Right atrium auricular region (tissue), 2 donors: ENCODE data around the gene LRP1B. TPM values are rescaled to one million over a fixed set of nuclear protein-coding genes. Genes with fewer than 3 reads are reported as not detected.

Experiments used
- DNase-seq: peaks from one replicate; pipeline ENCODE4 v3.0.0-alpha.2; 2019; ENCODE audit warnings: low spot score
- H3K27ac ChIP-seq, 2 donors: fragments of 200-600 bp; sonication (generic); 1 replicate in 1 of 2; 2 replicates in 1 of 2; pipeline ENCODE4 v1.5.1; 2016 to 2019
- H3K27me3 ChIP-seq, 2 donors: fragments of 200-600 bp; sonication (generic); one replicate each; pipeline versions ENCODE4 v1.5.1 to v1.6.0; 2017 to 2019
- H3K36me3 ChIP-seq: fragments of 200-600 bp; sonication (generic); one replicate; pipeline ENCODE4 v1.5.1; 2016
- H3K4me1 ChIP-seq, 2 donors: fragments of 200-600 bp; sonication (generic); one replicate each; pipeline versions ENCODE4 v1.5.1 to v1.6.0; 2017 to 2019
- H3K4me3 ChIP-seq, 2 donors: fragments of 200-600 bp; sonication (generic); 1 replicate in 1 of 2; 2 replicates in 1 of 2; pipeline ENCODE4 v1.5.1; 2017 to 2019; ENCODE audit warnings: mild to moderate bottlenecking in 1 of 2, moderate library complexity in 1 of 2
- H3K9me3 ChIP-seq, 2 donors: fragments of 200-600 bp; sonication (generic); one replicate each; pipeline ENCODE4 v1.5.1; 2019
- total RNA-seq, 2 donors: library from RNA; depleted of rRNA; stranded (reverse); fragments of >200 nt; gene quantifications; one replicate each; pipeline ENCODE4 v1.1.0, GENCODE V29; 2016
- TF ChIP-seq, protein P1 (sequence below), 2 donors: fragments of 200-600 bp; sonication (generic); IDR thresholded peaks; one replicate each; pipeline ENCODE4 v1.5.1; 2019; ENCODE audit warnings: antibody characterized with exemption in 2 of 2

LRP1B gene
- total RNA-seq, 2 donors from 2014 or later, result 0.44 to 0.47 TPM

DNA sequence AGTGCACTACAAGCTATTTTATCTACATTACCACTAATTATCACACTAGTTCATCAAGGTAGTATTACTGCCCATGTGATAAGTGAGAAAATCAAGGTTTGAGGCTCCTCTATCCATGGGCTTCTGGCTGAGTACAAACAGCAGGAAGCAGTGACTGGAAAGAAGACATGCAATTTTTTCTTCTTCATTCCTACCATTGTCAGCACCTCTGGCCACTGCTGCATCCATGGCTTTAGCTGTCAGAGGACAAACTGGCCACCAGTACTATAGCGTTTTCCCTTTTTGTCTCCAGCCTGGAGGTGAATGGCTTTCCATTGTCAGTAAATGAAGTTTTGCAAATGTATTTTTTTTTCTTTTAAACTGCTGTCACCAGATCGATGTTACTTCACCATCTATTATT lies 674.9 kb downstream of the LRP1B start:
- no peak overlapping the region for H3K27ac ChIP-seq
- H3K4me3 ChIP-seq, result no peak overlapping the region
- no peaks in the 10 kb centered on the region for H3K27me3 ChIP-seq
- TF ChIP-seq, protein P1, sequence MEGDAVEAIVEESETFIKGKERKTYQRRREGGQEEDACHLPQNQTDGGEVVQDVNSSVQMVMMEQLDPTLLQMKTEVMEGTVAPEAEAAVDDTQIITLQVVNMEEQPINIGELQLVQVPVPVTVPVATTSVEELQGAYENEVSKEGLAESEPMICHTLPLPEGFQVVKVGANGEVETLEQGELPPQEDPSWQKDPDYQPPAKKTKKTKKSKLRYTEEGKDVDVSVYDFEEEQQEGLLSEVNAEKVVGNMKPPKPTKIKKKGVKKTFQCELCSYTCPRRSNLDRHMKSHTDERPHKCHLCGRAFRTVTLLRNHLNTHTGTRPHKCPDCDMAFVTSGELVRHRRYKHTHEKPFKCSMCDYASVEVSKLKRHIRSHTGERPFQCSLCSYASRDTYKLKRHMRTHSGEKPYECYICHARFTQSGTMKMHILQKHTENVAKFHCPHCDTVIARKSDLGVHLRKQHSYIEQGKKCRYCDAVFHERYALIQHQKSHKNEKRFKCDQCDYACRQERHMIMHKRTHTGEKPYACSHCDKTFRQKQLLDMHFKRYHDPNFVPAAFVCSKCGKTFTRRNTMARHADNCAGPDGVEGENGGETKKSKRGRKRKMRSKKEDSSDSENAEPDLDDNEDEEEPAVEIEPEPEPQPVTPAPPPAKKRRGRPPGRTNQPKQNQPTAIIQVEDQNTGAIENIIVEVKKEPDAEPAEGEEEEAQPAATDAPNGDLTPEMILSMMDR (IDR thresholded peaks at IDR 0.05), result no peak
- no peaks in the 10 kb centered on the region for H3K36me3 ChIP-seq
- no peaks in the 10 kb centered on the region for H3K4me1 ChIP-seq
- no peak for DNase-seq
- H3K9me3 ChIP-seq, result no peaks in the 10 kb centered on the region

DNA sequence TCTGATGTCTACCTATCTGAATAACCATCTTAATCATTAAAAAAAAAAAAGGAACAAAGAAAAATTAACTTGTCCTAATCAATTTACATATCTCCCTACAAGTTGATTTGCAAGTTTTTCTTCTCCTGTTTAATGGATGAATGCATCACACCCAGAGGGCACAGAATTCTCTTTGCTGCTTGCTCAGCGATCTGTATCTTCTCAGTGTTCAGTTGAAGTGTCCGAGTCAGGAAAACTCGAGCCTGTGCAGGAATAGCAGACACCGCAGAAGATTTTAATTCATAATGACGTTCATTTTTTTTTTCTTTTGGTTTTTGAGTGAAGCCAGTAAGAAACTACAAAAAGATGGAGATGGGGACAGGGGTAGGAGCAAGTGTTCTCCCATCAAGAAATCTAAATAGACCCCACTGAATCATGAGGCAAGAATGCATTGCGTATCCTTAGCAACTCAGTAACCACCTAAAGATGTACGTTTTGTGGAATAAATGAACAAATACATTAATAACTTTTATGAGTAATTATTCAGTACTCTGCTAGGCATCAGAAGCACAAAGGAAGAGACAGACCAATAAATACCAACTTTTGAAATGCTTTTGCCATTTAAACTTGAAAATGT lies 675.5 kb downstream of the LRP1B start:
- no peaks in the 10 kb centered on the region for H3K9me3 ChIP-seq
- no peak overlapping the region for H3K4me3 ChIP-seq
- no peak for DNase-seq
- peaks cover 0 to 2% of the 10 kb centered on the region in 2 donors for H3K27me3 ChIP-seq
- H3K27ac ChIP-seq, result no peak overlapping the region
- TF ChIP-seq, protein P1 (IDR thresholded peaks at IDR 0.05), result no peak
- H3K36me3 ChIP-seq, result no peaks in the 10 kb centered on the region
- no peaks in the 10 kb centered on the region for H3K4me1 ChIP-seq

DNA sequence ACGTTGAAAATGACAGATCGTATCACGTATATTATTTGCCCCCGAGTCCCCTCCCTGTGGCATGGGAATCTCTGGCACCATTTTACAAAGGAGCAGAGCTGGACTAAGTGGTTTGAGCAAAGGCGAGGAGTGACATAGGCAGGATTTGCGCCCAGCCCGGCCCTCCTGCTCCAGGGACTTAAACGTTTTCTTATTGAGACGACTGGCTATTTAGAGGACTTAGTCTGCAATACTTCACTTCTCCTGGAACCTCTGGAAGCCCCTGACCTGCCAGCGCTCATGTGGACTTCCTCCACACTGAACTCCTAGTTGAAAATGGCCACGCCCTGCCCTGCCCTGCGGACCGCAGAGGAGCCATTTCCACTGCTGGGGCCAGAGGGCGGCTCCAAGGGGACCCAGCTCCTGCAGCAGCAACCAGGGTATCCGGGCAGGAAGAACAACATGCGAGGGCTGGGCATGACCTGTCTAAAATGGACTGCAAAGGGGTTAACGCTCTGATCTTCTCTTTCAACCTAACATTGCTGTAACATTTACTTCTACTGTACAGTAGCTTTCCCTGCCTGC lies 690.7 kb downstream of the LRP1B start:
- TF ChIP-seq, protein P1 (IDR thresholded peaks at IDR 0.05), result no peak
- no peaks in the 10 kb centered on the region for H3K27me3 ChIP-seq
- H3K9me3 ChIP-seq, result no peaks in the 10 kb centered on the region
- no peaks in the 10 kb centered on the region for H3K4me1 ChIP-seq
- no peak for DNase-seq
- H3K36me3 ChIP-seq, result no peaks in the 10 kb centered on the region
- no peak overlapping the region for H3K4me3 ChIP-seq
- H3K27ac ChIP-seq, result no peak overlapping the region

DNA sequence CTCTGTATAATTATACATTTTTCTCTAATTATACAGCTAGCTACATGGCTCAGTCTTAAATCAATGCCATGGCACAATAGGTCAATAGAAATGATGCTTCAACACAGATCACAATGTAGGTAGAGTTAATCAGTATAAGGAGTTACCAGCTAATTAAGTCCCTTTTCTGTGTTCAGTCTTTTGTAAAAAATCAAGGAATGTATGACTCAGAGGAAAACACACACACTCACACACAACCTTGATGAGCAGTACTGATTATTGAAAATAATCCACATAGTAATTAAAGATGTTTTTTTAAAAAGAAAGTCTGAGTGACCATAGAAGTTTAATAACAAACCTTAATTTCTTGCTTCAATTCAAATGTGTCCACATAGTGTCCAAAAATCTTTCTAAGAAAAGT lies 691.3 kb downstream of the LRP1B start:
- H3K27ac ChIP-seq, result no peak overlapping the region
- no peaks in the 10 kb centered on the region for H3K27me3 ChIP-seq
- TF ChIP-seq, protein P1 (IDR thresholded peaks at IDR 0.05), result no peak
- no peaks in the 10 kb centered on the region for H3K9me3 ChIP-seq
- no peaks in the 10 kb centered on the region for H3K36me3 ChIP-seq
- no peaks in the 10 kb centered on the region for H3K4me1 ChIP-seq
- no peak overlapping the region for H3K4me3 ChIP-seq
- no peak for DNase-seq

DNA sequence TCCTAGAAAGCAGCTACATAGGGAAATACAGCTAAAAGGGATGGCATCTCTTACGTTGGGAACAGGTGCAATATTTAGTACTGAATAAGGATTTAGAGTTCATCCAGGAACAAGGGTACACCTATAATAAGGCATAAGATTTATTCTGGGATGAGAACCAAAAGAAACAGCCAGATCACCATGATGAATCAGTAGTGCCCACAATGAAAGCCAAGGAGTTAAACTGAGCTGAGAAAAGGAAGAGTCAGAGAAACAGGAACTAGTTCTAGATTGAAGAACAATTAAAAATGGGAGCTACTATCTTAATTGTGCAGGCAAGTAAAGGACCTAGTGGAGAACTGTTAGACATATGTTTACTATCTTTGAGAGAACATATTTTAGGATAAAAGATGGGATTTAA lies 692.3 kb downstream of the LRP1B start:
- Histone ChIP-seq H3K9me3 (peaks cover 0 to 7% of the 10 kb centered on the region in 2 donors), H3K4me1 (no peaks in the 10 kb centered on the region), H3K4me3 (no peak overlapping the region), H3K27ac (no peak overlapping the region), H3K27me3 (no peaks in the 10 kb centered on the region), H3K36me3 (no peaks in the 10 kb centered on the region)
- TF ChIP-seq, protein P1 (IDR thresholded peaks at IDR 0.05), result no peak
- DNase-seq, result no peak

DNA sequence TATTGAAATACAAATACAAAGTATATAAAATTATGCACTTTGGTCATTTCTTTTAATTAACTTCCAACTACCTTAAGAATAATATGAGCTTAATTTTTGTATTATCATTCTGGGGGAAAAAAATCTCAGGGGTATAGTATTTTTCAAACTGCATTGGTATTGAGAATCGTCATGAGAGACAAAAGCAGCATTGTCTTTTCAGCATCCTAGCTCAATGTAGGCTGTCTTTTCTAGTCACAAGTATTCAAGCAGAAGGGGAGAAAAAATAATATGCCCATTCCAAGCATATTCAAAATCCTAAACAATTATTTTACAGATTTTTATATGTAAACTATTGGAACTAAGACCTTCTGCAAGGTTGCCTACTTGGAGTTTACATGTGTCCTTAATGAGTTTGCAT lies 693.3 kb downstream of the LRP1B start:
- Histone ChIP-seq H3K4me1 (no peaks in the 10 kb centered on the region), H3K4me3 (no peak overlapping the region), H3K36me3 (no peaks in the 10 kb centered on the region), H3K27me3 (no peaks in the 10 kb centered on the region), H3K27ac (no peak overlapping the region), H3K9me3 (peaks cover 0 to 7% of the 10 kb centered on the region in 2 donors)
- DNase-seq, result no peak
- TF ChIP-seq, protein P1 (IDR thresholded peaks at IDR 0.05), result no peak
